Stimulated activated CD8-positive, alpha-beta memory T cell treated with anti-CD3 and anti-CD28 coated beads, Interleukin-12 subunit alpha, Interleukin-12 subunit beta, amount 100 ng/mL, for 1 hour (primary cell): ENCODE data around the gene RNF187.

Experiments
- DNase-seq: peaks from one replicate; pipeline ENCODE4 v3.0.0-alpha.2; 2020; ENCODE audit warnings: low read depth

Gene RNF187

GRCh38 chr1:228487336-228488124 is at the start of gene RNF187:
Gene RNF187, plus strand, starts transcription at chr1:228487382.
- peak; percentile 72 for DNase-seq

GRCh38 chr1:228437424-228437962 is 49.7 kb upstream of the RNF187 start:
- DNase-seq, result no peak

GRCh38 chr1:228438266-228438665 is 48.9 kb upstream of the RNF187 start:
- DNase-seq, result no peak

GRCh38 chr1:228440761-228441500 is 46.3 kb upstream of the RNF187 start:
- no peak for DNase-seq

GRCh38 chr1:228443395-228443794 is 43.8 kb upstream of the RNF187 start:
- no peak for DNase-seq

- DNase-seq, result no peak
Measured at GRCh38 chr1:228445490-228445842, 41.7 kb upstream of the RNF187 start.

GRCh38 chr1:228445843-228446650 is 41.1 kb upstream of the RNF187 start:
- no peak for DNase-seq

GRCh38 chr1:228446852-228447251 is 40.3 kb upstream of the RNF187 start:
- DNase-seq, result no peak

- no peak for DNase-seq
Measured at GRCh38 chr1:228448372-228448771, 38.8 kb upstream of the RNF187 start.

GRCh38 chr1:228450200-228450599 is 37.0 kb upstream of the RNF187 start:
- no peak for DNase-seq

GRCh38 chr1:228452194-228453021 is 34.8 kb upstream of the RNF187 start:
- no peak for DNase-seq

- no peak for DNase-seq
Measured at GRCh38 chr1:228453022-228453560, 34.1 kb upstream of the RNF187 start.

GRCh38 chr1:228453614-228454013 is 33.6 kb upstream of the RNF187 start:
- DNase-seq, result no peak

- DNase-seq, result no peak
Measured at GRCh38 chr1:228454238-228454637, 32.9 kb upstream of the RNF187 start.

GRCh38 chr1:228455715-228456114 is 31.5 kb upstream of the RNF187 start:
- DNase-seq, result no peak

GRCh38 chr1:228456252-228457016 is 30.7 kb upstream of the RNF187 start:
- no peak for DNase-seq

- DNase-seq, result no peak
Measured at GRCh38 chr1:228457017-228457395, 30.2 kb upstream of the RNF187 start.

GRCh38 chr1:228457396-228458176 is 29.6 kb upstream of the RNF187 start:
- DNase-seq, result peak; percentile 66
